ENCODE results near the gene ADGRD1. TPM values are rescaled to one million over a fixed set of nuclear protein-coding genes. Genes with fewer than 3 reads are reported as not detected.

The ADGRD1 gene
- total RNA-seq, 6 experiments from 2014 or later = not detected

- no peak for DNase-seq
- Mint-ChIP-seq H3K27me3 (ENCODE audit: insufficient read depth) (no peaks in the 10 kb centered on the region; the same call in 1 of the 2 replicates), H3K27ac (no peak overlapping the region), H3K4me1 (ENCODE audit: low read depth) (no peaks in the 10 kb centered on the region), H3K9me3 (peaks cover 83% of the 10 kb centered on the region), H3K36me3 (ENCODE audit: low read depth) (peaks cover 6% of the 10 kb centered on the region; the same call in 1 of the 2 replicates), H3K4me3 (no peak overlapping the region)
- no peak for TF ChIP-seq CTCF (IDR thresholded peaks at IDR 0.05)
These were observed 101.4 kb downstream of the ADGRD1 start for GRCh38 chr12:131055093-131055465.

GRCh38 chr12:131055596-131056233, 102.0 kb downstream of the ADGRD1 start:
- DNase-seq = no peak
- Mint-ChIP-seq H3K9me3 (peaks cover 82% of the 10 kb centered on the region), H3K4me1 (ENCODE audit: low read depth) (no peaks in the 10 kb centered on the region), H3K4me3 (no peak overlapping the region), H3K27ac (no peak overlapping the region), H3K27me3 (ENCODE audit: insufficient read depth) (no peaks in the 10 kb centered on the region; the same call in 1 of the 2 replicates), H3K36me3 (ENCODE audit: low read depth) (peaks cover 6% of the 10 kb centered on the region; the same call in 1 of the 2 replicates)
- no peak for TF ChIP-seq CTCF (IDR thresholded peaks at IDR 0.05)

GRCh38 chr12:131056626-131057025, 102.9 kb downstream of the ADGRD1 start:
- Mint-ChIP-seq H3K27ac (no peak overlapping the region), H3K9me3 (peaks cover 85% of the 10 kb centered on the region), H3K27me3 (ENCODE audit: insufficient read depth) (no peaks in the 10 kb centered on the region; the same call in 1 of the 2 replicates), H3K4me3 (no peak overlapping the region), H3K36me3 (ENCODE audit: low read depth) (peaks cover 10% of the 10 kb centered on the region; the same call in 1 of the 2 replicates), H3K4me1 (ENCODE audit: low read depth) (no peaks in the 10 kb centered on the region)
- no peak for TF ChIP-seq CTCF (IDR thresholded peaks at IDR 0.05)
- DNase-seq = no peak

- no peak for TF ChIP-seq CTCF (IDR thresholded peaks at IDR 0.05)
- H3K27ac Mint-ChIP-seq = no peak overlapping the region
- peaks cover 12% of the 10 kb centered on the region; the same call in 1 of the 2 replicates for H3K36me3 Mint-ChIP-seq (ENCODE audit: low read depth)
- no peaks in the 10 kb centered on the region for H3K4me1 Mint-ChIP-seq (ENCODE audit: low read depth)
- H3K27me3 Mint-ChIP-seq (ENCODE audit: insufficient read depth) = no peaks in the 10 kb centered on the region; the same call in 1 of the 2 replicates
- H3K9me3 Mint-ChIP-seq = peaks cover 83% of the 10 kb centered on the region
- no peak overlapping the region for H3K4me3 Mint-ChIP-seq
- no peak for DNase-seq
These were observed 103.6 kb downstream of the ADGRD1 start for GRCh38 chr12:131057211-131057721.

GRCh38 chr12:131057722-131058515, 104.2 kb downstream of the ADGRD1 start:
- TF ChIP-seq CTCF (IDR thresholded peaks at IDR 0.05) = no peak
- H3K36me3 Mint-ChIP-seq (ENCODE audit: low read depth) = peaks cover 12% of the 10 kb centered on the region; the same call in 1 of the 2 replicates
- no peak for DNase-seq
- H3K4me3 Mint-ChIP-seq = no peak overlapping the region
- H3K9me3 Mint-ChIP-seq = peaks cover 86% of the 10 kb centered on the region
- H3K4me1 Mint-ChIP-seq (ENCODE audit: low read depth) = no peaks in the 10 kb centered on the region
- no peaks in the 10 kb centered on the region; the same call in 1 of the 2 replicates for H3K27me3 Mint-ChIP-seq (ENCODE audit: insufficient read depth)
- H3K27ac Mint-ChIP-seq = no peak overlapping the region
